GM19324 (cell line): ENCODE results near the gene GPRC5D.
A peak's percentile ranks its signal among the peaks of the same experiment; 100 is the strongest.

ENCODE experiments used
- ATAC-seq: cut with Tn5 transposase; IDR thresholded peaks from one replicate; pipeline ENCODE4 v1.9.1; 2021; ENCODE audit warnings: mild to moderate bottlenecking, moderate library complexity; ENCODE audit not compliant: unreplicated experiment, low FRiP score

Gene GPRC5D

DNA sequence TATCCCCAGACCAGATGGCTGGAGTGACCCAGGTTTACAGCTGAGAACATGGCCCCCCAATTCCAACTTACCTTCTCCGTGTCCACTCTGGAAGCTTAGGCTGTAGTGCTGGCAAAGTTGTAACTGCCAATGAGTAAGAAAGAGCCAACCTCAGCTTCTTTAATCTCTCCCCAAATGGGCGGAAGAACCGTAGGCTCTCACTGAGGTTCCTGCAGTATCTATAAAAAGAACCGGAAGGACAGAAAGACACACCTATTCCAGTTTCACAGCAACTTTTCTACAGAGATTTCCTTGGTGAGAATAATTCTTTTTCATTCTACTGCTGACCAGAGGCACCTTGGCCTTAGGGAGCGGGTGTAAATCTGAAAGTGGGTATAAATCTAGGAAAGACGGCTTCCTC lies at the start of gene GPRC5D:
TSS of gene GPRC5D (minus strand) at position 135 of the 400 bp plus-strand sequence. CDS start 1,786 bp downstream, outside the sequence.
- no peak for ATAC-seq

DNA sequence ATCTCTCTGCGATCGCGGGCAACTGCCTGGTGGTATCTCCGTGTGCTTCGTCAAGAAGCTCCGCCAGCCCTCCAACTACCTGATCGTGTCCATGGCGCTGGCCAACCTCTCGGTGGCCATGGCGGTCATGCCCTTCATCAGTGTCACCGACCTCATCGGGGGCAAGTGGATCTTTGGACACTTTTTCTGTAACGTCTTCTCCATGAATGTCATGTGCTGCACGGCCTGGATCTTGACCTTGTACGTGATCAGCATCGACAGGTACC lies 49.7 kb upstream of the GPRC5D start:
- ATAC-seq: no peak

DNA sequence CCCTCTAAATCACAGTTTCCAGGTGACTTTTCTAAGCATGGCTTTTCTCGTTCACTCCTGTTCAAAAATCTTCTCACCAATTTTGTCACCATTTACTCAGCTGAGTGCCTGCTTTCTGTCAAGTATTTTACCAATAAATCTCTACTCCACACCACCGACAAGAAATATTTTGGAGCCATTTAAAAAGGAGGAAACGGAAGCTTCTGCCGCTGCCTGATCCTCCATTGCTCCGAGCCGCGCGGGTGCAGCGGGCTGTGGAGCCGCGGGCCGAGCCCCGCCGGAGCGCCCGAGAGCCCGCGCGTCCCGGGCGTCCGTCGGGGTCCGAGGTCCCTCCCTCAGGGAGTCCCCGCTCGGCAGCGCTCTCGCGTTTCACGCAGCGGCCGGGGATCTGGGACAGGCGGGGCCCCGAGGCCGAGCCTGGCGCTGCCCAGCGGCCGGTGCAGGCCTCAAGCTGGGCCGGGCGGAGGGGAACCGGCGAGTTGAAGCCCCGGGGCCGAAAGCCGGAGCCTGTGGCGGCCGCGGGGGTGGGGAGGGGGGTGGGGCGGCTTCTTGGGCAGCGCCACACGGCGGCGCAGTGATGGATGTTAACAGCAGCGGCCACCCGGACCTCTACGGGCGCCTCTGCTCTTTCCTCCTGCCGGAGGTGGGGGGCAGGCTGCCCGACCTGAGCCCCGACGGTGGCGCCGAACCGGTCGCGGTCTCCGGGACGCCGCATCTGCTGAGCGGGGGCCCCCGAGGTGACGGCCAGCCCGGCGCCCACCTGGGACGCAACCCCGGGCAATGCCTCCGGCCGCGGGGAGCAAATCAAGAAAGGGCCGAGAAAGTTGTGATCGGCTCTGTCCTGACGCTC lies 49.2 kb upstream of the GPRC5D start:
- ATAC-seq: no peak

GRCh38 chr12:13000616-13000924 lies 48.6 kb upstream of the GPRC5D start:
- ATAC-seq: no peak

DNA sequence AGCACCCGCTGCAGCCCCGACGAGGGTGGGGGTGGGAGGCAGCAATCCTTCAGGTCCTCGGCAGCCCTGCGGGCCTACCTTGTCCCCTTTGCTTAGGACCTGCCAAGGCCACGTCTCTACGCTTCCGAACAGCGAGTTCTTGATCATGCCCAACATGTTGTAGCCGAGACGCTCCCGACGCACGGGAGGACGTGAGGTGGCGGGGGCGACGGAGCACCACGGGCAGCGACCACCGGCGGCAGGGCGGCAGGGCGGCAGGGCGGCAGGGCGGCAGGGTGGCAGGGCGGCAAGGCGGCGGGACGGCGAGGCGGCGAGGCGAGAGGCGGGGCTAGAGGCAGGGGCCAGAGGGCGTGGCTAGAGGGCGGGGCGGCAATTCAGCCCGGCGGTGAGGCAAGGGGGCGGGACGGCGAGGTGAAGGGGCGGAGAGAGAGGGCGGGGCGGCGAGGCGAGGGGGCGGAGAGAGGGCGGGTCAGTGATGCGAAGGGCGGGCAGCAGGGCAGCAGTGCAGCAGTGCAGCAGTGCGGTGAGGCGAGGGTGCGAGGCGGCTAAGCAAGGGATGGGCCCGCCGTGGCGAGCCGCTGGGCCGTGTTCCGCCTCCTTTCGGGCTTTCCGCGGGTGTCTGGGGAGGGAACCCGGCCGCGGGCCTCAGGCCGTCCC lies 48.1 kb upstream of the GPRC5D start, which contains the start of gene HEBP1:
TSS of gene HEBP1 (minus strand) at position 307 of the 657 bp plus-strand sequence. CDS start at position 156, 151 bp downstream.
- ATAC-seq: peak; percentile 72

GRCh38 chr12:12999271-12999958 lies 47.4 kb upstream of the GPRC5D start:
- no peak for ATAC-seq

DNA sequence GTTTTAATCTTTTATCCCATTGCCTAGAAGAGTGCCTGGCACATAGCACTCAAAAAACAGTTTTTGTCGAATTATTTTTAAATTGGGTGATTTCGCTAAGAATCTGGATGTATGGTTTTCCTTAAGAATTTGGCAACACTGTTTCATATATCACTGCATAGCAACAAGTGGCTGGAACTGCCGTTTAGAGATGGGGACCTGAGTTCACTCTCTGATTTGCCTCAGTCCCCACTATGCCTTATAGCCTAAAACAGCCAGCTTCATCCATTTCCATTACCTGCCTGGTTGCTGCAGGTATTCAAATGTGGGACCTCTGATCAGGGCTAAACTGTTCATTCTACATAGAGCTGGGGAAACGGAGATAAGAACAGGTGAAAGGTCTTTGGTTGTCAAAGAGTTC lies 46.3 kb upstream of the GPRC5D start:
- no peak for ATAC-seq

DNA sequence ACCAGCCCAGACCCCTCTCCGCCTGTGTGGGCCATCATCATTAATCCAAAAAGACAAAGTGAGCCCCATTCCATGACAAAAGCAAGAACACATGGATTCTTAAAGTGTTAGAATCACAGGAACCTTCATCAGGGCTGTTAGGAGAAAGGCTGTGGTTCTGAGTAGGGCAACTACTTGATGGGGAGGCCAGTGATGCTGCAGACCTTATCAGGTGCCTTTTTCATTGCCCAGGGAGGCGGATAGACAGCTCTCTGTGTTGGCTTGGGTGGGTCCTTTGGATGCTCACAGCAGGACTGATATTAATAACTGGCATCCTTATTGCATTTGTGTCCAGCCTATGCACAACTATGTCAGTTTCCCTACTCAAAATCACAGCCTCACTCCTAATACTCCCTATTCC lies 45.8 kb upstream of the GPRC5D start:
- ATAC-seq: no peak

GRCh38 chr12:12997156-12997555 lies 45.2 kb upstream of the GPRC5D start:
- no peak for ATAC-seq

- ATAC-seq: no peak
Observed at GRCh38 chr12:12996209-12996608, 44.2 kb upstream of the GPRC5D start.

DNA sequence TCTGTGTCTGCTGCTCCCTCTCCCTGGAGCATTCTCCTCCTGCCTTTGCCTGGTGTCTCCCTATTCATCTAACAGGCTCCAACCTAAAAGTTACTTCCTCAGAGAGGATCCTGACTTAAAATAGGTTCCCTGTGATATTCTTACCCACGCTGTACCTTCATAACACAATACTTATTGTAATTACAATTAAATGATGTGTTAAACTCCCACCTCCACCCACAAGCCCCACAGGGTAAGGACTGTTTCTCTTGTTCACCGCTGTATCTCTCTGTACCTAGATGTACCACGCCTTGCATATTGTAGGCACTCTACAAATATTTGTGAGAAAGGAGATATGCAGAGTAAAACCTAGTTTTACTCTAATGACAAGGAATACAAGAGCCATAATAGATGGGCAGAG lies 43.1 kb upstream of the GPRC5D start:
- ATAC-seq: no peak

DNA sequence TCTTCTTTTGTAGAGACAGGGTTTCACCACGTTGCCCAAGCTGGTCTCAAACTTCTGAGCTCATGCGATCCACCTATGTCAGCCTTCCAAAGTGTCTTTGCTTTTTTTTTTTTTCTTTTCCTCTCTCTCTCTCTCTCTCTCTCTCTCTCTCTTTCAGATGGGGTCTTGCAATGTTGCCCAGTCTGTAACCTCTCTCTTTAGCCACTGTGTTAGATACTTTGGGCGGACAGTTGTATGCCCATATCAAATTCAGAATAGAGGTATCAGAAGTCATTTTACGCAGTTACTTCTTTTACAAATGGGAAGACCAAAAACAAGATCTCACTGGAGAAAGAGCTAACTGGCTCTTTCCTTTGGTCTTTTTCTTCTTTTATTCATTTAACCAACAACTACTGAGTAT lies 41.4 kb upstream of the GPRC5D start:
- ATAC-seq: no peak

- no peak for ATAC-seq
Observed at GRCh38 chr12:12992418-12993130, 40.6 kb upstream of the GPRC5D start.

DNA sequence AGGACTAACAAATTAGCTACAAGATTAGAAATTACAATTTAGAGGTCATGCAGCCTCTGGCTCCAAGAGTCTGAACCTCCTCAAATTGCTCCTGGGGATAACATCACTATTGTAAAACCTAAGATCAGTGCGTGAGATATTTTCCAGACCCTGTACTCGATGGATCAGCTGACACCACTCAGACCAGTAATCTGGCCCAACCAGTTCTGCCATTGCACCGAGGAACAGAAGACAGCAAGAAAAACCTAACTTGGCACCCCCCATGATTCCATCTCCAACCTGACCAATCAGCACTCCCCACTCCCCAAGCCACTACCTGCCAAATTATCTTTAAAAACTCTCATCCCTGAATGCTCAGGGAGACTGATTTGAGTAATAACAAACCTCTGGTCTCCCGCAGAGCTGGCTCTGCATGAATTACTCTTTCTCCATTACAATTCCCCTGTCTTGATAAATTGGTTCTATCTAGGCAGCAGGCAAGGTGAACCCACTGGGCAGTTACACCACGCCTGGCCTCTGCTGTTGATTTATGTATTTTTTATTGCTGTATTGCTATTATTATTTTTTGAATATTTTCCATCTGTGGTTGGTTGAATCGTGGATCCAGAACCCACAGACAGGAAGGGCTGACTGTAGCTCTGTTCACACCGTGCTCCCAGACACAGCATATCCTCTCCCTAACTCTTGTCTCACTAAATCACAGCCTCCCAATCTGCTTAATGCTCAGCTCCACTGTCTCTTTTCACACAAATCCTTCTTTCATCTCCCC lies 38.9 kb upstream of the GPRC5D start:
- ATAC-seq: no peak

DNA sequence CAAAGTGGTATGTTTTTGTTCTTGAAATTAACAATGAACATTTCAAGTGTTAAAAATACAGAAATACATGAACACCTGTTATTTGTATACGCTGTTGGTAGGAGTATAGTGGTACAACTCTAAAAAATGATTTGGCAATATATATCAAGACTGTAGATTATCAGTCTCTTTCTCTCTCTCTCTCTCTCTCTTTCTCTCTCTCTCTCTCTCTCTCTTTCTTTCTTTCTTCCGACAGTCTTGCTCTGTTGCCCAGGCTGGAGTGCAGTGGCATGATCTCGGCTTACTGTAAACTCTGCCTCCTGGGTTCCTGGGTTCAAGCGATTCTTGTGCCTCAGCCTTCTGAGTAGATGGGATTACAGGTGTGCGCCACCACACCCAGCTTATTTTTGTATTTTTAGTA lies 35.5 kb upstream of the GPRC5D start:
- no peak for ATAC-seq

DNA sequence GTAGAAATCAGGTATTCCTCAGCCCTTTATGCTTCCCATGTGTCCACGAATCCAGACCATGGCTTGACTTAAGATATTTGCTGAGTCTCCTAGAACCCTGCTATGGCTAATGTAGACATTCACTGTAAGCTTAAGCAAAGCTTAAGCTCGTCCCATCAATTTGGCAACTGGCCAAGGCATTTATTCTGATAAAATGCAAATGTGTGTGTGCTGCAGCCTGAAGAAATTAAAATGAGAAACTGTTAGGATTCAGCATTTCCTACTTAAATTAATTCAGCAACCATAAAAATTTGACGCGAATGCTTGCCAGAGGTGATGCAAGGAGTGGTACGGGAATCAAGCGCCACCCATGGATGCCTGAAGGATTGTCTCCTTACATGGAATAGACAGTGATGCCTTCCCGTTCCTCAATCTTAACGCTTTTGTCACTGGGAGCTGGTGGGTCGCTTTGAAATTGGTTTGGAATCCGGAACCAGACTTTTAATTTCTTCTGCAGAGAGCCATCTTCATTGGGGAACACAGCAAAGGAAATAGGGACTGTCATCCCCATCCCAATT lies 34.9 kb upstream of the GPRC5D start:
- ATAC-seq: no peak

DNA sequence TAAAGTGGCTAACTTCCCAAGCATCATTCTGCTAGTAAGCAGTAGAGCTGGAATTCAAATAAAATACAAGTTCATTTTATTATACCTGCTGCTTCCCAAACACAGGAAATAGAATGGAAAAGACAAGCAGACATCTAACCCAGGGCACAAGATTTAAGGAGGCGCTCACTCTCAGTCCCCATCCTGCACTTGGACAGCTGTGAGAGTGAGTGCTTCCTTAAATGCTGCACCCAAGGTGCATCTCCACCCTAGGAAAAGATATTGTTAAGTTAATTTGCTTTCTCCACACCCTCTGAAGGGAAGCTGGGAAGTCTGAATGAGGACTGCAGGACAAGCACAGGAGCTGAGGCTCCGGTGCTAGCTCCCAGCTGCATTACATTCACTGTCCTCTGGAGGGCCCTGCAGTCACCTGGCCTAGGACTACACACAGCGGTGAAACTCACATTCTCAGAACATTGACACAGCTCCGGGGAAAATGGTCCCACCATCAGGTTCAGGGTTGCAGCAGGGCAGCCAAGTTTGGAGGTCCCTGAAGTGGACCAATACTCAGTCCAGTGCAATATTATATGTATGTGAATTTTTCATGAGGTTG lies 33.9 kb upstream of the GPRC5D start:
- no peak for ATAC-seq

- ATAC-seq: no peak
Observed at GRCh38 chr12:12984149-12984548, 32.2 kb upstream of the GPRC5D start.

- no peak for ATAC-seq
Observed at GRCh38 chr12:12983420-12984035, 31.6 kb upstream of the GPRC5D start.
